Pons (tissue), 1 donor: Measurements from ENCODE around the gene TMEM244.
"Not testable (repeated sequence)": the region's sequence is repeated elsewhere in the genome, so short reads cannot be mapped to it uniquely, and the experiment has no call there.

Experiments used
- DNase-seq: peaks from one replicate; pipeline ENCODE4 v3.0.0-alpha.2; 2016; ENCODE audit warnings: low spot score

TMEM244 gene

GRCh38 chr6:129812145-129812777 is 48.9 kb downstream of the TMEM244 start:
- DNase-seq, result no peak

- not testable (repeated sequence) for DNase-seq
These were observed 54.0 kb downstream of the TMEM244 start for GRCh38 chr6:129807141-129807540.

- not testable (repeated sequence) for DNase-seq
These were observed 58.2 kb downstream of the TMEM244 start for GRCh38 chr6:129802920-129803319.

GRCh38 chr6:129801909-129802308 is 59.2 kb downstream of the TMEM244 start:
- DNase-seq, result no peak

GRCh38 chr6:129795261-129795660 is 65.9 kb downstream of the TMEM244 start:
- DNase-seq, result no peak

- DNase-seq, result no peak
These were observed 67.7 kb downstream of the TMEM244 start for GRCh38 chr6:129793447-129793846.

- no peak for DNase-seq
These were observed 69.1 kb downstream of the TMEM244 start for GRCh38 chr6:129792049-129792448.

GRCh38 chr6:129790785-129791184 is 70.3 kb downstream of the TMEM244 start:
- DNase-seq, result no peak

- no peak for DNase-seq
These were observed 71.1 kb downstream of the TMEM244 start for GRCh38 chr6:129789974-129790373.

GRCh38 chr6:129787816-129788215 is 73.3 kb downstream of the TMEM244 start:
- DNase-seq, result no peak

- no peak for DNase-seq
These were observed 74.6 kb downstream of the TMEM244 start for GRCh38 chr6:129786548-129786947.

GRCh38 chr6:129785756-129786135 is 75.4 kb downstream of the TMEM244 start:
- no peak for DNase-seq

- DNase-seq, result no peak
These were observed 75.9 kb downstream of the TMEM244 start for GRCh38 chr6:129785047-129785755.
